A673 (cell line): ENCODE data around the gene CACNA1A. TPM values are rescaled to one million over a fixed set of nuclear protein-coding genes. Genes with fewer than 3 reads are reported as not detected.

Experiments used
- BruUV-seq: library from RNA; stranded (reverse); fragments of 400-500 nt; replicated peaks from 2 replicates; lab custom pipeline; 2021; lab: Mats Ljungman, UMichigan
- CTCF ChIA-PET: fragments of 300-600 bp; sonication (Branson Sonifier 250); formaldehyde crosslinking; loops from one replicate; lab custom pipeline; 2022; ENCODE audit warnings: antibody characterized with exemption; lab: Charles Lee
- POLR2A ChIA-PET: fragments of 300-600 bp; sonication (Branson Sonifier 250); formaldehyde crosslinking; loops from one replicate; lab custom pipeline; 2022; ENCODE audit warnings: antibody characterized with exemption; ENCODE audit not compliant: low non-redundant PET; lab: Charles Lee
- DNase-seq: peaks from one replicate; pipeline ENCODE4 v3.0.0-alpha.2; 2015; ENCODE audit warnings: low spot score
- H3K27ac ChIP-seq: fragments of 200-600 bp; sonication (generic); 2 replicates; pipeline ENCODE4 v1.5.1; 2016; ENCODE audit warnings: mixed run types, low read depth, mild to moderate bottlenecking, mixed read lengths, antibody characterized with exemption, low read length; ENCODE audit not compliant: poor library complexity, severe bottlenecking
- H3K27me3 ChIP-seq: fragments of 200-600 bp; sonication (generic); replicated peaks from 2 replicates; pipeline ENCODE4 v1.6.1; 2017; ENCODE audit warnings: mixed run types, low read depth, mild to moderate bottlenecking, mixed read lengths, antibody characterized with exemption, low read length; ENCODE audit not compliant: insufficient read depth, poor library complexity
- H3K36me3 ChIP-seq: fragments of 200-600 bp; sonication (generic); 2 replicates; pipeline ENCODE4 v1.6.1; 2016; ENCODE audit warnings: mixed run types, mild to moderate bottlenecking, mixed read lengths, antibody characterized with exemption, low read length; ENCODE audit not compliant: insufficient read depth, poor library complexity, severe bottlenecking
- H3K4me1 ChIP-seq: fragments of 200-600 bp; sonication (generic); 2 replicates; pipeline ENCODE4 v1.6.1; 2017; ENCODE audit warnings: mixed run types, mild to moderate bottlenecking, mixed read lengths, antibody characterized with exemption, low read length; ENCODE audit not compliant: insufficient read depth, poor library complexity, severe bottlenecking
- H3K4me3 ChIP-seq: fragments of 200-600 bp; sonication (generic); 2 replicates; pipeline ENCODE4 v1.5.1; 2016; ENCODE audit warnings: low read depth, mixed run types, mild to moderate bottlenecking, mixed read lengths, low read length; ENCODE audit not compliant: poor library complexity, severe bottlenecking
- H3K9me3 ChIP-seq: fragments of 200-600 bp; sonication (generic); 2 replicates; pipeline ENCODE4 v1.6.1; 2016; ENCODE audit warnings: mixed run types, low read depth, mild to moderate bottlenecking, mixed read lengths, antibody characterized with exemption, low read length; ENCODE audit not compliant: poor library complexity, severe bottlenecking
- EZH2 ChIP-seq: fragments of 200-600 bp; sonication (generic); IDR thresholded peaks from 2 replicates; pipeline ENCODE4 v1.6.1; 2017; ENCODE audit warnings: borderline replicate concordance, low read depth, mild to moderate bottlenecking, mixed read lengths, antibody characterized with exemption, low read length; ENCODE audit not compliant: poor library complexity, severe bottlenecking
- intact Hi-C: fragments of 100-400 bp; cut with micrococcal nuclease; formaldehyde crosslinking; loops from one replicate; pipeline ENCODE4 v1.10.0; 2022; ENCODE audit not compliant: unreplicated experiment
- total RNA-seq: library from RNA; stranded (reverse); gene quantifications from 2 replicates; pipeline ENCODE4 v1.2.3, GENCODE V29; 2021
- TF ChIP-seq, protein P1 (sequence below): fragments of 300-800, 200-600 bp; sonication (generic); conservative IDR thresholded peaks from 2 replicates; pipeline ENCODE4 v1.5.1; 2017; ENCODE audit warnings: low read depth, mild to moderate bottlenecking, antibody characterized with exemption, low read length, moderate library complexity, mixed read lengths

The CACNA1A gene
- total RNA-seq, 1 experiment from 2014 or later: 3.2 TPM

- H3K36me3 ChIP-seq: no peaks in the 10 kb centered on the region
- peaks cover 3% of the 10 kb centered on the region for H3K9me3 ChIP-seq
- TF ChIP-seq EZH2: no peak
- TF ChIP-seq, protein P1, sequence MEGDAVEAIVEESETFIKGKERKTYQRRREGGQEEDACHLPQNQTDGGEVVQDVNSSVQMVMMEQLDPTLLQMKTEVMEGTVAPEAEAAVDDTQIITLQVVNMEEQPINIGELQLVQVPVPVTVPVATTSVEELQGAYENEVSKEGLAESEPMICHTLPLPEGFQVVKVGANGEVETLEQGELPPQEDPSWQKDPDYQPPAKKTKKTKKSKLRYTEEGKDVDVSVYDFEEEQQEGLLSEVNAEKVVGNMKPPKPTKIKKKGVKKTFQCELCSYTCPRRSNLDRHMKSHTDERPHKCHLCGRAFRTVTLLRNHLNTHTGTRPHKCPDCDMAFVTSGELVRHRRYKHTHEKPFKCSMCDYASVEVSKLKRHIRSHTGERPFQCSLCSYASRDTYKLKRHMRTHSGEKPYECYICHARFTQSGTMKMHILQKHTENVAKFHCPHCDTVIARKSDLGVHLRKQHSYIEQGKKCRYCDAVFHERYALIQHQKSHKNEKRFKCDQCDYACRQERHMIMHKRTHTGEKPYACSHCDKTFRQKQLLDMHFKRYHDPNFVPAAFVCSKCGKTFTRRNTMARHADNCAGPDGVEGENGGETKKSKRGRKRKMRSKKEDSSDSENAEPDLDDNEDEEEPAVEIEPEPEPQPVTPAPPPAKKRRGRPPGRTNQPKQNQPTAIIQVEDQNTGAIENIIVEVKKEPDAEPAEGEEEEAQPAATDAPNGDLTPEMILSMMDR: no peak
- no peak overlapping the region for H3K27ac ChIP-seq
- no peak overlapping the region for H3K4me3 ChIP-seq
- POLR2A ChIA-PET: no interaction called here
- H3K27me3 ChIP-seq: no peaks in the 10 kb centered on the region
- DNase-seq: no peak
- CTCF ChIA-PET: no interaction called here
- no peaks in the 10 kb centered on the region for H3K4me1 ChIP-seq
- intact Hi-C loops: no loop called here
- no TSS peak for BruUV-seq
These were observed 89.2 kb downstream of the CACNA1A start for GRCh38 chr19:13417054-13417453.

DNA sequence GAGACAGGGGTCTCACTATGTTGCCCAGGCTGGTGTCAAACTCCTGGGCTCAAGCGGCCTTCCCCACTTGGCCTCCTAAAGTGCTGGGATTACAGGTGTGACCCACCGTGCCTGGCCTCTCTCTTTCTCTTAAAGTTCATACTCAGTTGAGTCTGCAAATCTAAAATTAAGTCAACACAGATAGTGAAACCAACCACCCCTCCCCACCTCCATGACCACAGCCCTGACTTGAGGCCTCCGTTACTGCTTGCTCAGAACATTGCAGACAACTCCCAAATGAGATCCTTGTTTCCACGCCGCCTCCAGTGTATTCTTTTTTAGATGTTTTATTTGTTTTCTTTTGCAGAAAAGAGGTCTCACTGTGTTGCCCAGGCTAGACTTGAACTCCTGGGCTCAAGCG lies 94.4 kb downstream of the CACNA1A start:
- intact Hi-C loops: no loop called here
- H3K9me3 ChIP-seq: no peaks in the 10 kb centered on the region
- H3K27me3 ChIP-seq: no peaks in the 10 kb centered on the region
- no peaks in the 10 kb centered on the region for H3K36me3 ChIP-seq
- H3K27ac ChIP-seq: no peak overlapping the region
- no TSS peak for BruUV-seq
- DNase-seq: no peak
- ChIA-PET CTCF (no interaction called here), POLR2A (no interaction called here)
- no peaks in the 10 kb centered on the region for H3K4me1 ChIP-seq
- no peak for TF ChIP-seq EZH2
- TF ChIP-seq, protein P1: no peak
- no peak overlapping the region for H3K4me3 ChIP-seq

GRCh38 chr19:13410946-13411345 lies 95.3 kb downstream of the CACNA1A start:
- Histone ChIP-seq H3K4me3 (no peak overlapping the region), H3K27me3 (no peaks in the 10 kb centered on the region), H3K9me3 (no peaks in the 10 kb centered on the region), H3K27ac (no peak overlapping the region), H3K4me1 (no peaks in the 10 kb centered on the region), H3K36me3 (no peaks in the 10 kb centered on the region)
- CTCF ChIA-PET: no interaction called here
- TF ChIP-seq, protein P1: no peak
- TF ChIP-seq EZH2: no peak
- DNase-seq: no peak
- POLR2A ChIA-PET: no interaction called here
- no TSS peak for BruUV-seq
- intact Hi-C loops: no loop called here
